Measurements from ENCODE around the gene NUP210. TPM values are rescaled to one million over a fixed set of nuclear protein-coding genes. Genes with fewer than 3 reads are reported as not detected.

Gene NUP210
- total RNA-seq, 4 donors from 2014 or later: 1.7 to 3.6 (median 2.7) TPM

GRCh38 chr3:13377021-13377420 lies 43.1 kb downstream of the NUP210 start:
- H3K36me3 ChIP-seq: no peaks in the 10 kb centered on the region
- DNase-seq (no peak), ATAC-seq (no peak)

GRCh38 chr3:13376091-13376490 lies 44.0 kb downstream of the NUP210 start:
- DNase-seq (no peak), ATAC-seq (no peak)
- Histone ChIP-seq H3K4me1 (no peaks in the 10 kb centered on the region), H3K27me3 (no peaks in the 10 kb centered on the region), H3K4me3 (no peak overlapping the region), H3K27ac (no peak overlapping the region), H3K36me3 (no peaks in the 10 kb centered on the region), H3K9me3 (no peaks in the 10 kb centered on the region)
- in situ Hi-C loops (cut with MboI; ENCODE audit: low sequenced_read_pairs in 4 of 4) (no loop called here), intact Hi-C loops (cut with DNase I; ENCODE audit: low total_unique reads) (no loop called here)
- TF ChIP-seq CTCF (IDR thresholded peaks at IDR 0.05 in 4 of 5, conservative IDR thresholded peaks at IDR 0.05 in 1 of 5): no peak
- TF ChIP-seq POLR2A (IDR thresholded peaks at IDR 0.05): no peak

More at GRCh38 chr3:13377021-13377420, 43.1 kb downstream of the NUP210 start:
- TF ChIP-seq POLR2A (IDR thresholded peaks at IDR 0.05) (no peak), CTCF (IDR thresholded peaks at IDR 0.05 in 4 of 5, conservative IDR thresholded peaks at IDR 0.05 in 1 of 5) (no peak)
- Histone ChIP-seq H3K9me3 (no peaks in the 10 kb centered on the region), H3K4me1 (no peaks in the 10 kb centered on the region), H3K27ac (no peak overlapping the region), H3K27me3 (no peaks in the 10 kb centered on the region), H3K4me3 (no peak overlapping the region)
- intact Hi-C loops (cut with DNase I; ENCODE audit: low total_unique reads): no loop called here
- in situ Hi-C loops (cut with MboI; ENCODE audit: low sequenced_read_pairs in 4 of 4): no loop called here

- intact Hi-C loops (cut with DNase I; ENCODE audit: low total_unique reads): no loop called here
Measured at GRCh38 chr3:13375464-13375863, 44.7 kb downstream of the NUP210 start.

GRCh38 chr3:13373975-13374586 lies 46.0 kb downstream of the NUP210 start:
- TF ChIP-seq CTCF (IDR thresholded peaks at IDR 0.05 in 4 of 5, conservative IDR thresholded peaks at IDR 0.05 in 1 of 5): no peak
- no peak for TF ChIP-seq POLR2A (IDR thresholded peaks at IDR 0.05)
- Histone ChIP-seq H3K27ac (no peak overlapping the region), H3K27me3 (no peaks in the 10 kb centered on the region), H3K9me3 (no peaks in the 10 kb centered on the region), H3K4me3 (no peak overlapping the region), H3K36me3 (no peaks in the 10 kb centered on the region), H3K4me1 (no peaks in the 10 kb centered on the region)
- in situ Hi-C loops (cut with MboI; ENCODE audit: low sequenced_read_pairs in 4 of 4): no loop called here
- ATAC-seq: no peak
- intact Hi-C loops (cut with DNase I; ENCODE audit: low total_unique reads): no loop called here
- DNase-seq: no peak

More at GRCh38 chr3:13375464-13375863, 44.7 kb downstream of the NUP210 start:
- ATAC-seq (no peak), DNase-seq (no peak)
- Histone ChIP-seq H3K9me3 (no peaks in the 10 kb centered on the region), H3K27ac (no peak overlapping the region), H3K4me3 (no peak overlapping the region), H3K36me3 (no peaks in the 10 kb centered on the region), H3K27me3 (no peaks in the 10 kb centered on the region), H3K4me1 (no peaks in the 10 kb centered on the region)
- TF ChIP-seq POLR2A (IDR thresholded peaks at IDR 0.05): no peak
- no peak for TF ChIP-seq CTCF (IDR thresholded peaks at IDR 0.05 in 4 of 5, conservative IDR thresholded peaks at IDR 0.05 in 1 of 5)
- in situ Hi-C loops (cut with MboI; ENCODE audit: low sequenced_read_pairs in 4 of 4): no loop called here

- Histone ChIP-seq H3K9me3 (no peaks in the 10 kb centered on the region), H3K36me3 (no peaks in the 10 kb centered on the region), H3K27ac (no peak overlapping the region), H3K4me3 (no peak overlapping the region), H3K27me3 (no peaks in the 10 kb centered on the region), H3K4me1 (no peaks in the 10 kb centered on the region)
- TF ChIP-seq POLR2A (IDR thresholded peaks at IDR 0.05) (no peak), CTCF (IDR thresholded peaks at IDR 0.05 in 4 of 5, conservative IDR thresholded peaks at IDR 0.05 in 1 of 5) (no peak)
- intact Hi-C loops (cut with DNase I; ENCODE audit: low total_unique reads): no loop called here
- ATAC-seq (no peak), DNase-seq (no peak)
- in situ Hi-C loops (cut with MboI; ENCODE audit: low sequenced_read_pairs in 4 of 4): no loop called here
Measured at GRCh38 chr3:13372656-13373055, 47.5 kb downstream of the NUP210 start.
